Gastrocnemius medialis (tissue), 4 donors: ENCODE results near the gene INTS13. TPM values are rescaled to one million over a fixed set of nuclear protein-coding genes. Genes with fewer than 3 reads are reported as not detected.
A peak's percentile ranks its signal among the peaks of the same experiment; 100 is the strongest.

Experiments used
- ATAC-seq, 2 donors: fragments of 150-250 bp; one replicate each; pipeline ENCODE4 v1.9.1; 2016
- DNase-seq, 2 donors: peaks; one replicate each; pipeline ENCODE4 v3.0.0-alpha.2; 2019
- H3K27ac ChIP-seq, 4 donors: fragments of 200-600 bp; sonication (generic); 1 replicate in 1 of 4; 2 replicates in 3 of 4; pipeline ENCODE4 v1.5.1; 2016 to 2018; ENCODE audit warnings: mild to moderate bottlenecking in 2 of 4, moderate library complexity in 1 of 4
- H3K27me3 ChIP-seq, 3 donors: fragments of 200-600 bp; sonication (generic) in 2 of 3; 1 replicate in 1 of 3; 2 replicates in 2 of 3; pipeline versions ENCODE4 v1.5.1 to v1.6.0; 2016 to 2019; ENCODE audit warnings: mild to moderate bottlenecking in 1 of 3, moderate library complexity in 1 of 3
- H3K36me3 ChIP-seq, 2 donors: fragments of 200-600 bp; sonication (generic) in 1 of 2; one replicate each; pipeline ENCODE4 v1.5.1; 2017 to 2018
- H3K4me1 ChIP-seq, 2 donors: fragments of 200-600 bp; sonication (generic) in 1 of 2; one replicate each; pipeline ENCODE4 v1.5.1; 2016 to 2017; ENCODE audit warnings: mild to moderate bottlenecking in 2 of 2
- H3K4me3 ChIP-seq, 4 donors: fragments of 200-600 bp; sonication (generic) in 3 of 4; 1 replicate in 1 of 4; 2 replicates in 3 of 4; pipeline ENCODE4 v1.5.1; 2016 to 2019; ENCODE audit warnings: mild to moderate bottlenecking in 2 of 4
- H3K9me3 ChIP-seq, 3 donors: fragments of 200-600 bp; sonication (generic) in 2 of 3; 1 replicate in 1 of 3; 2 replicates in 2 of 3; pipeline ENCODE4 v1.5.1; 2016 to 2019
- POLR2A ChIP-seq, 2 donors: fragments of 450-650 bp; IDR thresholded peaks; one replicate each; pipeline ENCODE4 v1.6.1; 2017; ENCODE audit warnings: antibody characterized with exemption in 2 of 2, mild to moderate bottlenecking in 2 of 2, moderate library complexity in 2 of 2
- in situ Hi-C, 4 donors: fragments of 200-750 bp; cut with MboI; loops; one replicate each; pipeline versions ENCODE4 v1.15.0 to v1.8.0; 2017; ENCODE audit warnings: low sequenced_read_pairs in 4 of 4
- intact Hi-C: fragments of 100-400 bp; cut with DNase I; formaldehyde crosslinking; loops from one replicate; pipeline ENCODE4 v1.15.1; 2023; ENCODE audit warnings: low total_unique reads
- total RNA-seq, 4 donors: library from RNA; depleted of rRNA; stranded (reverse); fragments of >200 nt; gene quantifications; one replicate each; pipeline versions ENCODE4 v1.1.0 to v1.2.3, GENCODE V29; 2016
- TF ChIP-seq, protein P1 (sequence below), 5 experiments: fragments of 450-650 bp in 3 of 5; fragments of 200-600 bp in 2 of 5; sonication (generic) in 2 of 5; IDR thresholded peaks in 4 of 5; conservative IDR thresholded peaks in 1 of 5; 1 replicate in 4 of 5; 2 replicates in 1 of 5; pipeline ENCODE4 v1.5.1; 2016 to 2019; ENCODE audit warnings: antibody characterized with exemption in 5 of 5, mild to moderate bottlenecking in 3 of 5, moderate library complexity in 3 of 5

INTS13 gene
- total RNA-seq, 4 donors from 2014 or later, result 21.3 to 39.9 (median 32.7) TPM

DNA sequence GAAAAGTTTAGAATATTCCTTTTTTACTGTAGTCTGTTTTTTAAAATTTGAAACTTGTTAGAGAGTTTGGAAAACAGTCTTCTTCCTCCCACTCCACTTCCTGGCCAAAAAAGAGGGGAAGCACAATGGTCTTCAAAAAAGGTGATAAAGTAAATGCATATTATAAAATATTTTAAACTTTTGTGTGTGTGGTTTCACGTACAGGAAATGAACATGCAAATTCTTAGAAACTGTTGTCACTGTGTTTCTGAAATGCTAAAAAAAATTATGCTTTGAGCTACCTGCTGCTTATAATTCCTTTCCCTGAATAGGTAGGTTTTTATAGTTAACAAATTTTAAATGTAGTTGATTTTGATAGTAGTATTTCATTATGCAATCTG is 3.4 kb upstream of the INTS13 start:
- Histone ChIP-seq H3K27me3 (no peaks in the 10 kb centered on the region), H3K9me3 (no peaks in the 10 kb centered on the region), H3K4me1 (peaks cover 39 to 65% of the 10 kb centered on the region in 2 donors), H3K4me3 (peak overlapping the region in 1 of 4 donors; percentile 2), H3K36me3 (no peaks in the 10 kb centered on the region), H3K27ac (peak overlapping the region in 2 of 4 donors; percentile 25 to 96)
- intact Hi-C loops, result no loop called here
- in situ Hi-C loops, result no loop called here
- DNase-seq, result no peak
- TF ChIP-seq, protein P1, sequence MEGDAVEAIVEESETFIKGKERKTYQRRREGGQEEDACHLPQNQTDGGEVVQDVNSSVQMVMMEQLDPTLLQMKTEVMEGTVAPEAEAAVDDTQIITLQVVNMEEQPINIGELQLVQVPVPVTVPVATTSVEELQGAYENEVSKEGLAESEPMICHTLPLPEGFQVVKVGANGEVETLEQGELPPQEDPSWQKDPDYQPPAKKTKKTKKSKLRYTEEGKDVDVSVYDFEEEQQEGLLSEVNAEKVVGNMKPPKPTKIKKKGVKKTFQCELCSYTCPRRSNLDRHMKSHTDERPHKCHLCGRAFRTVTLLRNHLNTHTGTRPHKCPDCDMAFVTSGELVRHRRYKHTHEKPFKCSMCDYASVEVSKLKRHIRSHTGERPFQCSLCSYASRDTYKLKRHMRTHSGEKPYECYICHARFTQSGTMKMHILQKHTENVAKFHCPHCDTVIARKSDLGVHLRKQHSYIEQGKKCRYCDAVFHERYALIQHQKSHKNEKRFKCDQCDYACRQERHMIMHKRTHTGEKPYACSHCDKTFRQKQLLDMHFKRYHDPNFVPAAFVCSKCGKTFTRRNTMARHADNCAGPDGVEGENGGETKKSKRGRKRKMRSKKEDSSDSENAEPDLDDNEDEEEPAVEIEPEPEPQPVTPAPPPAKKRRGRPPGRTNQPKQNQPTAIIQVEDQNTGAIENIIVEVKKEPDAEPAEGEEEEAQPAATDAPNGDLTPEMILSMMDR (IDR thresholded peaks at IDR 0.05 in 4 of 5, conservative IDR thresholded peaks at IDR 0.05 in 1 of 5), result no peak
- TF ChIP-seq POLR2A (IDR thresholded peaks at IDR 0.05), result no peak
- no peak for ATAC-seq

DNA sequence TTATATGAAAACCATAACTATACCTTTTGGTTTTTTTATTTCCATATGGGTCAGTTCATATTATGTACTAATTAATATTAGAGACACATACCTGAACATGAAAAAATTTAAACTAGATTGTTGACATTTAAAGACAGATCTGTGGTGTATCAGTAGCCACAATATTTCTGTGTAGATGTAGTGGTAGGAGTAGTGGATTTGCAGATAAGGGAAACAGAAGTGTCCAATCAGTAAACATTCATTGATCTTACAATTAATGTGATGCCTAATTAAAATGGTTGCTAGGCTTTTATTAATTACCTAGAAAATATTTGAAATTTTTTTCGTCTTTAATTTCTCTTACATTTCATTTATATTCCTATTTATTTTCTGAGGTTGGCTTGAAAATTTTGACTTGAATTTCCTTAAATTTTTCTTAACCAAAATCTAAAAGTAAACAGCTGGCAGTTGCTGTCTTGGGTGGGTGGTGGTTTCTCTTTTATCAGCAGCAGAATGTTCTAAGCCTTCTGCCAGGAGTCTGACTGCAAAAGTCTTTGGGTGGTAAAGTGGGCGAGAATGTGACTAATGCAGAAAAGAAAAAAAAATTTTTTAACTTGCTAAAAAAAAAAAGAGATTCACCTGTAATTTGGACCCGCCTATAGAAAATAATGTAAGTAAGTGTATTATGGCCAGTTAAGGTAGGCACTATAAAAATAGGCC is 2.9 kb upstream of the INTS13 start:
- intact Hi-C loops (no loop called here), in situ Hi-C loops (no loop called here)
- H3K27ac ChIP-seq, result peak overlapping the region in 2 of 4 donors; percentile 25 to 96
- no peaks in the 10 kb centered on the region for H3K9me3 ChIP-seq
- H3K4me3 ChIP-seq, result peak overlapping the region in 1 of 4 donors; percentile 2
- H3K27me3 ChIP-seq, result no peaks in the 10 kb centered on the region
- no peak for DNase-seq
- no peak for TF ChIP-seq POLR2A (IDR thresholded peaks at IDR 0.05)
- TF ChIP-seq, protein P1 (IDR thresholded peaks at IDR 0.05 in 4 of 5, conservative IDR thresholded peaks at IDR 0.05 in 1 of 5), result no peak
- peaks cover 44 to 71% of the 10 kb centered on the region in 2 donors for H3K4me1 ChIP-seq
- H3K36me3 ChIP-seq, result no peaks in the 10 kb centered on the region
- ATAC-seq, result no peak

DNA sequence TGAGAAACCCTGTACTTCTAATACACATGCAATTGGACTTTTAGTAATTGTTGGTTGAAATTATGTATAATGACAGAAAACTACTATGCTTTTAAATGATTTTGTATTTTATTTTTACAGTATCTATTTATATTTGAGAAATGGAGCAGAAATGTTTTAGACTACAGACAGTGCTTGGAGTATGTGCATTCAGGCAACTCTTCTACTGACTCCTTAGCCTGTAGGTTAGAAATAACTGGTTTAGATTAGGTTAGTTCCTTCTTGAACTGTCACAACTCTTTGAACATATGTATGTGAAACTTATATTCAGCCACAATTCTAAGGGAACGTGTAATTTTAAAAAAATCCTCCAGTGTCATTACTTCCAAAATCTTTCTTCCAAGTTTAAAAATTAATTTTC is 2.2 kb upstream of the INTS13 start:
- H3K9me3 ChIP-seq, result no peaks in the 10 kb centered on the region
- no peaks in the 10 kb centered on the region for H3K27me3 ChIP-seq
- in situ Hi-C loops (loop anchor here in 2 of 4 donors (5.0 to 10.0 kb wide), 2 partner anchors 72 to 85 kb away; partner anchors contain the start of genes MED21 (in 1 of the 2) and TM7SF3 (in 1 of the 2)), intact Hi-C loops (loop anchor here (2.0 to 10.0 kb wide), 3 partner anchors 107 to 1252 kb away; partner anchors contain the start of genes CCDC91, ITPR2 and PPFIBP1)
- no peak for TF ChIP-seq POLR2A (IDR thresholded peaks at IDR 0.05)
- TF ChIP-seq, protein P1 (IDR thresholded peaks at IDR 0.05 in 4 of 5, conservative IDR thresholded peaks at IDR 0.05 in 1 of 5), result no peak
- H3K4me3 ChIP-seq, result peak overlapping the region; percentile 68 to 99 (median 90)
- H3K4me1 ChIP-seq, result peaks cover 51 to 78% of the 10 kb centered on the region in 2 donors
- ATAC-seq (no peak), DNase-seq (no peak)
- no peaks in the 10 kb centered on the region for H3K36me3 ChIP-seq
- peak overlapping the region; percentile 94 to 97 (median 96) for H3K27ac ChIP-seq

DNA sequence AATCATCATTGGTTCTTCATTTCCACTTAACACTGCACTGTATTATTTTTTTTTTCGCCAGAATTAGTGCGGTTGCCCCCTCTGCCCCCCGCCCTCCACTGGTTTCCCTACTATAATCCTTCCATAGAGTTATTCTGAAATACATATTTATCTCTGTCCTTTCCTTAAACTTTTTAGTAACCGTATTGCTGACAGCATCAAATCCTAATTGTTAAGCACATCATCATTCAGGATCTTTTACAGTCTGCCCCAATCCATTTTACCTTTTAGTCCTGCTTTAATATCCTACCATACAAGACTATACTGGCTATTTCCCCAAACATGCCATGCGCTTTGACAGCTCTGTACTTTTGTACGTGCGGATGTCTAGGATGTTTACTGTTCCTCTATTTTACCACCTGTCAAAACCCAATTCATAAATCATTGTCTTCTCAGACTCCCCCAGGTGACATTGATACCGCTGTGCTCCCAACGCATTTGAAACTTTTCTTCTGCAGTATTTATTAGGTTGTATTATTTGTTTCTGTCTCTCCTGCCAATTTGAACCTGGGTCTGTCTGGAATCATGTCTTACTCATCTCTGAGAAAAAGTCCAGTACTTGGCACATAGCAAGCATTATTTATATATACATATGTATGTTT is 1.5 kb upstream of the INTS13 start:
- TF ChIP-seq, protein P1 (IDR thresholded peaks at IDR 0.05 in 4 of 5, conservative IDR thresholded peaks at IDR 0.05 in 1 of 5), result no peak
- no peak for TF ChIP-seq POLR2A (IDR thresholded peaks at IDR 0.05)
- H3K27ac ChIP-seq, result peak overlapping the region; percentile 94 to 97 (median 96)
- ATAC-seq, result no peak
- H3K36me3 ChIP-seq, result no peaks in the 10 kb centered on the region
- no peaks in the 10 kb centered on the region for H3K27me3 ChIP-seq
- in situ Hi-C loops (loop anchor here in 2 of 4 donors (5.0 to 10.0 kb wide), 2 partner anchors 73 to 85 kb away; partner anchors contain the start of genes MED21 (in 1 of the 2) and TM7SF3 (in 1 of the 2)), intact Hi-C loops (loop anchor here (2.0 to 10.0 kb wide), 3 partner anchors 107 to 1253 kb away; partner anchors contain the start of genes CCDC91, ITPR2 and PPFIBP1)
- peaks cover 57 to 76% of the 10 kb centered on the region in 2 donors for H3K4me1 ChIP-seq
- peak overlapping the region; percentile 68 to 99 (median 90) for H3K4me3 ChIP-seq
- H3K9me3 ChIP-seq, result no peaks in the 10 kb centered on the region
- DNase-seq, result no peak
